Heart left ventricle (tissue), 16 donors: ENCODE data around the gene PLCG2. TPM values are rescaled to one million over a fixed set of nuclear protein-coding genes. Genes with fewer than 3 reads are reported as not detected.
"Not testable (repeated sequence)": the region's sequence is repeated elsewhere in the genome, so short reads cannot be mapped to it uniquely, and the experiment has no call there.

Experiments
- ATAC-seq, 4 donors: fragments of 200-7000 bp; cut with Tn5 transposase; one replicate each; pipeline ENCODE4 v1.9.1; 2020 to 2022; ENCODE audit warnings: moderate library complexity in 4 of 4, mild to moderate bottlenecking in 3 of 4, moderate number of reproducible peaks in 1 of 4
- DNase-seq, 5 donors: peaks; one replicate each; pipeline ENCODE4 v3.0.0-alpha.2; 2020
- H3K27ac ChIP-seq, 12 donors: fragments of 200-600 bp; sonication (generic) in 4 of 12; one replicate each; pipeline versions ENCODE4 v1.5.0 to v1.8.0; 2016 to 2022; ENCODE audit warnings: mild to moderate bottlenecking in 2 of 12
- H3K27me3 ChIP-seq, 9 donors: fragments of 200-600 bp; sonication (generic) in 2 of 9; one replicate each; pipeline versions ENCODE4 v1.5.1 to v1.8.0; 2016 to 2022; ENCODE audit warnings: mild to moderate bottlenecking in 3 of 9
- H3K36me3 ChIP-seq, 9 donors: fragments of 200-600 bp; sonication (generic) in 2 of 9; one replicate each; pipeline versions ENCODE4 v1.5.0 to v1.8.0; 2018 to 2022; ENCODE audit warnings: mild to moderate bottlenecking in 2 of 9
- H3K4me1 ChIP-seq, 12 donors: fragments of 200-600 bp; sonication (generic) in 4 of 12; one replicate each; pipeline versions ENCODE4 v1.5.0 to v1.8.0; 2016 to 2022; ENCODE audit warnings: mild to moderate bottlenecking in 3 of 12
- H3K4me3 ChIP-seq, 12 donors: fragments of 200-600 bp; sonication (generic) in 4 of 12; one replicate each; pipeline versions ENCODE4 v1.5.0 to v1.8.0; 2017 to 2022; ENCODE audit warnings: mild to moderate bottlenecking in 9 of 12, moderate library complexity in 4 of 12
- H3K9me3 ChIP-seq, 12 donors: fragments of 200-600 bp; sonication (generic) in 4 of 12; one replicate each; pipeline versions ENCODE4 v1.5.0 to v1.8.0; 2016 to 2022; ENCODE audit warnings: mild to moderate bottlenecking in 1 of 12
- CTCF ChIP-seq, 12 donors: fragments of 200-600 bp; sonication (generic) in 4 of 12; IDR thresholded peaks; one replicate each; pipeline versions ENCODE4 v1.5.0 to v1.8.0; 2018 to 2022; ENCODE audit warnings: antibody characterized with exemption in 12 of 12, mild to moderate bottlenecking in 5 of 12
- POLR2A ChIP-seq, 2 donors: fragments of 450-650 bp; IDR thresholded peaks; one replicate each; pipeline ENCODE4 v1.6.1; 2017; ENCODE audit warnings: antibody characterized with exemption in 2 of 2, mild to moderate bottlenecking in 2 of 2, moderate library complexity in 2 of 2
- WGBS, 4 donors: extraction: QIAGEN DNeasy Blood & Tissue Kit in 2 of 4; methylation state at CpG; one replicate each; pipeline versions ENCODE4 v1.1.5 to v1.1.7; 2013 to 2018; 5-methylcytosine and 5-hydroxymethylcytosine counted together
- intact Hi-C, 10 donors: fragments of 100-400 bp; cut with DNase I; formaldehyde crosslinking; loops; one replicate each; pipeline versions ENCODE4 v1.11.1 to v1.14.2; 2022
- polyA plus RNA-seq, 2 donors: library from polyadenylated mRNA; stranded (reverse); fragments of 200-250 nt; gene quantifications; one replicate each; pipeline ENCODE4 v1.2.3, GENCODE V29; 2013
- total RNA-seq, 9 donors: library from RNA; depleted of rRNA in 2 of 9; stranded (reverse); fragments of >200 nt in 2 of 9; fragmentation: NEBNext Ultra II Directional in 3 of 9; extraction: Animal tissue kit (Norgen Biotek cat#: 25700) in 3 of 9; gene quantifications; one replicate each; pipeline versions ENCODE4 v1.1.0 to v1.2.4, GENCODE V29; 2016 to 2023
- donor health status: ischemic (EF 13 %, LVEDD 7.1; RV severe dilation, severe dysfunction).
- donor health status: healthy with polysubstance abuse.
- donor health status: DM: no; HTN: yes; CAD: no.
- donor health status: DM: no; HTN: no; CAD: no.
- donor health status: ischemic (EF 25% LVEDD 6.9; RV normal size, moderate dysfunction).
- donor health status: ischemic (EF 25% LVEDD 5.7; RV mildly dilated, moderate dysfunction).
- donor health status: healthy.
- donor health status: DM: yes; HTN: yes; CAD: no.
- donor health status: ischemic (EF 35%, LVEDD 5.7; RV mildly dilated, moderate dysfunction).
- donor health status: nonischemic (EF 11% LVEDD 7.7; RV severe dilation, severe dysfunction).
- donor health status: DM: yes; HTN: yes; CAD: no.
- donor health status: PGD.
- donor health status: ischemic (EF 29% LVEDD 5.4; RV normal size, mild dysfunction).
- donor health status: nonischemic (EF 23%, LVEDD 6.1; RV moderate dilation, normal function).

The PLCG2 gene
- total and polyA plus RNA-seq, 11 donors: 2.0 to 35.4 (median 4.7) TPM

GRCh38 chr16:81873843-81874752 is 95.0 kb downstream of the PLCG2 start:
- H3K4me3 ChIP-seq: no peak overlapping the region
- DNase-seq (peak in 4 of 5 donors; percentile 37 to 50 (median 44)), ATAC-seq (peak in 3 of 4 donors; percentile 58 to 81 (median 67))
- intact Hi-C loops: loop anchor here in 4 of 10 donors (10.0 kb wide), 3 partner anchors 99 to 509 kb away; partner anchors contain the start of gene PLCG2 (in 1 of the 4)
- TF ChIP-seq POLR2A (IDR thresholded peaks at IDR 0.05) (no peak), CTCF (IDR thresholded peaks at IDR 0.05) (peak; percentile 52 to 87 (median 76))
- H3K4me1 ChIP-seq: peaks cover 0 to 16% (median 0%) of the 10 kb centered on the region in 12 donors
- peaks cover 0 to 13% (median 0%) of the 10 kb centered on the region in 9 donors for H3K36me3 ChIP-seq
- peak overlapping the region in 1 of 12 donors; percentile 5 for H3K27ac ChIP-seq
- H3K27me3 ChIP-seq: peaks cover 0 to 4% (median 0%) of the 10 kb centered on the region in 9 donors
- H3K9me3 ChIP-seq: no peaks in the 10 kb centered on the region
- WGBS, 4 donors: 11 to 22% (median 19%) methylated on average over 6 of the region's 6 CpGs

GRCh38 chr16:81875461-81875860 is 96.4 kb downstream of the PLCG2 start:
- Histone ChIP-seq H3K27me3 (peaks cover 0 to 10% (median 0%) of the 10 kb centered on the region in 9 donors), H3K4me1 (peaks cover 0 to 16% (median 0%) of the 10 kb centered on the region in 12 donors), H3K27ac (no peak overlapping the region), H3K9me3 (no peaks in the 10 kb centered on the region), H3K4me3 (no peak overlapping the region), H3K36me3 (peaks cover 0 to 9% (median 0%) of the 10 kb centered on the region in 9 donors)
- 63 to 75% (median 69%) methylated on average over 5 of the region's 5 CpGs for WGBS, 4 donors
- TF ChIP-seq CTCF (IDR thresholded peaks at IDR 0.05) (no peak), POLR2A (IDR thresholded peaks at IDR 0.05) (no peak)
- DNase-seq: no peak
- no peak for ATAC-seq
- intact Hi-C loops: loop anchor here in 4 of 10 donors (10.0 kb wide), 3 partner anchors 101 to 511 kb away; partner anchors contain the start of gene PLCG2 (in 1 of the 4)

- no peak for TF ChIP-seq POLR2A (IDR thresholded peaks at IDR 0.05)
- TF ChIP-seq CTCF (IDR thresholded peaks at IDR 0.05): no peak
- peaks cover 0 to 10% (median 0%) of the 10 kb centered on the region in 9 donors for H3K27me3 ChIP-seq
- intact Hi-C loops: loop anchor here in 4 of 10 donors (10.0 kb wide), 3 partner anchors 102 to 512 kb away; partner anchors contain the start of gene PLCG2 (in 1 of the 4)
- no peaks in the 10 kb centered on the region for H3K9me3 ChIP-seq
- no peak overlapping the region for H3K4me3 ChIP-seq
- peaks cover 0 to 3% (median 0%) of the 10 kb centered on the region in 9 donors for H3K36me3 ChIP-seq
- H3K4me1 ChIP-seq: peaks cover 0 to 16% (median 0%) of the 10 kb centered on the region in 12 donors
- 80 to 88% (median 82%) methylated on average over 10 of the region's 10 CpGs for WGBS, 4 donors
- ATAC-seq (no peak), DNase-seq (no peak)
- H3K27ac ChIP-seq: no peak overlapping the region
Observed at GRCh38 chr16:81876273-81876900, 97.3 kb downstream of the PLCG2 start.

- H3K4me3 ChIP-seq, ATAC-seq, DNase-seq, H3K9me3 ChIP-seq, H3K27ac ChIP-seq, H3K36me3 ChIP-seq: not testable (repeated sequence)
- 87 to 92% (median 90%) methylated on average over 12 of the region's 12 CpGs for WGBS, 4 donors
- Histone ChIP-seq H3K27me3 (peaks cover 0 to 10% (median 0%) of the 10 kb centered on the region in 9 donors), H3K4me1 (peaks cover 0 to 16% (median 0%) of the 10 kb centered on the region in 12 donors)
- intact Hi-C loops: loop anchor here in 4 of 10 donors (10.0 kb wide), 3 partner anchors 103 to 513 kb away; partner anchors contain the start of gene PLCG2 (in 1 of the 4)
Observed at GRCh38 chr16:81877490-81877889, 98.4 kb downstream of the PLCG2 start.
